EL (cell line): Measurements from ENCODE around the gene KCNIP1.
"Not testable (repeated sequence)": the region's sequence is repeated elsewhere in the genome, so short reads cannot be mapped to it uniquely, and the experiment has no call there.

ENCODE experiments used
- DNase-seq: peaks from one replicate; pipeline ENCODE4 v3.0.0-alpha.2; 2016

KCNIP1 gene

GRCh38 chr5:170757669-170758068 is 253.8 kb downstream of the KCNIP1 start:
- no peak for DNase-seq

- DNase-seq = no peak
Observed at GRCh38 chr5:170758481-170758880, 254.7 kb downstream of the KCNIP1 start.

GRCh38 chr5:170760113-170760512 is 256.3 kb downstream of the KCNIP1 start:
- DNase-seq = no peak

- DNase-seq = no peak
Observed at GRCh38 chr5:170761048-170761707, 257.4 kb downstream of the KCNIP1 start.

- DNase-seq = no peak
Observed at GRCh38 chr5:170761708-170762066, 257.9 kb downstream of the KCNIP1 start.

- DNase-seq = not testable (repeated sequence)
Observed at GRCh38 chr5:170762298-170762697, 258.5 kb downstream of the KCNIP1 start.

GRCh38 chr5:170765868-170766267 is 262.0 kb downstream of the KCNIP1 start:
- DNase-seq = not testable (repeated sequence)

GRCh38 chr5:170769246-170769645 is 265.4 kb downstream of the KCNIP1 start:
- DNase-seq = no peak

- DNase-seq = no peak
Observed at GRCh38 chr5:170769898-170770416, 266.1 kb downstream of the KCNIP1 start.

GRCh38 chr5:170771496-170771895 is 267.7 kb downstream of the KCNIP1 start:
- DNase-seq = no peak

GRCh38 chr5:170773024-170773985 is 269.5 kb downstream of the KCNIP1 start:
- no peak for DNase-seq

- DNase-seq = no peak
Observed at GRCh38 chr5:170774831-170775230, 271.0 kb downstream of the KCNIP1 start.

GRCh38 chr5:170781946-170782345 is 278.1 kb downstream of the KCNIP1 start:
- no peak for DNase-seq

GRCh38 chr5:170782438-170782837 is 278.6 kb downstream of the KCNIP1 start:
- DNase-seq = no peak

- DNase-seq = no peak
Observed at GRCh38 chr5:170783498-170784247, 279.9 kb downstream of the KCNIP1 start, which contains the start of gene GABRP. TSS of gene GABRP (plus strand) at chr5:170783725. CDS start at chr5:170788616, 4,891 bp downstream.

GRCh38 chr5:170785416-170785815 is 281.6 kb downstream of the KCNIP1 start:
- DNase-seq = no peak
